ENCODE data around the gene MED16. TPM values are rescaled to one million over a fixed set of nuclear protein-coding genes. Genes with fewer than 3 reads are reported as not detected.

The MED16 gene
- total RNA-seq, 2 experiments from 2014 or later, result 25.8 to 30.1 TPM

- intact Hi-C loops (cut with DNase I, micrococcal nuclease), result loop anchor here (2.0 kb wide), 1 partner anchor 19 kb away; the partner anchor contains the start of genes MED16 (in 2 of the 2) and RNU6-9 (in 2 of the 2)
- POLR2A ChIA-PET, result interaction anchor here (1.1 to 3.1 kb wide), 4 partner anchors 10 to 46 kb away, joined by 3 to 11 read pairs (median 7); partner anchors contain the start of genes MED16 and RNU6-9
Measured at GRCh38 chr19:873561-874041, 19.4 kb downstream of the MED16 start.

GRCh38 chr19:873084-873483, 19.9 kb downstream of the MED16 start:
- CTCF ChIA-PET, result interaction anchor here (0.9 to 2.1 kb wide), 2 partner anchors 10 to 47 kb away, joined by 4 to 13 read pairs; no protein-coding TSS in a partner anchor
- intact Hi-C loops (cut with DNase I, micrococcal nuclease), result loop anchor here (2.0 kb wide), 1 partner anchor 20 kb away; the partner anchor contains the start of genes MED16 (in 2 of the 2) and RNU6-9 (in 2 of the 2)
- Histone ChIP-seq H3K27me3 (ENCODE audit: control insufficient read depth in 1 of 2, insufficient read depth in 2 of 2, low read length in 2 of 2) (no peaks in the 10 kb centered on the region), H3K4me3 (ENCODE audit: low read length) (no peak overlapping the region), H3K9me3 (ENCODE audit: control insufficient read depth in 1 of 2, insufficient read depth in 1 of 2, low read length in 2 of 2) (no peaks in the 10 kb centered on the region), H3K4me1 (ENCODE audit: insufficient read depth, low read length) (peaks cover 16% of the 10 kb centered on the region), H3K27ac (ENCODE audit: low read depth in 1 of 2, low read length in 2 of 2) (peak overlapping the region in 1 of 2 donors; percentile 7), H3K36me3 (ENCODE audit: insufficient read depth, low read length) (peaks cover 40% of the 10 kb centered on the region)
- no peaks in the 10 kb centered on the region for H3K9me3 Mint-ChIP-seq
- peak; percentile 90 for ATAC-seq (ENCODE audit: poor library complexity)
- H3K4me3 Mint-ChIP-seq, result peak overlapping the region; percentile 54
- peaks cover 34% of the 10 kb centered on the region for H3K36me3 Mint-ChIP-seq (ENCODE audit: low read depth)
- POLR2A ChIA-PET, result interaction anchor here (0.6 to 3.1 kb wide), 11 partner anchors 9 to 1604 kb away, joined by 3 to 11 read pairs (median 5); partner anchors contain the start of genes MED16, RNU6-9 and WDR18
- DNase-seq, result peak; percentile 72 to 92 (median 78)
- no peaks in the 10 kb centered on the region for H3K27me3 Mint-ChIP-seq
- H3K4me1 Mint-ChIP-seq (ENCODE audit: low read depth), result peaks cover 18% of the 10 kb centered on the region
- TF ChIP-seq, protein P1, sequence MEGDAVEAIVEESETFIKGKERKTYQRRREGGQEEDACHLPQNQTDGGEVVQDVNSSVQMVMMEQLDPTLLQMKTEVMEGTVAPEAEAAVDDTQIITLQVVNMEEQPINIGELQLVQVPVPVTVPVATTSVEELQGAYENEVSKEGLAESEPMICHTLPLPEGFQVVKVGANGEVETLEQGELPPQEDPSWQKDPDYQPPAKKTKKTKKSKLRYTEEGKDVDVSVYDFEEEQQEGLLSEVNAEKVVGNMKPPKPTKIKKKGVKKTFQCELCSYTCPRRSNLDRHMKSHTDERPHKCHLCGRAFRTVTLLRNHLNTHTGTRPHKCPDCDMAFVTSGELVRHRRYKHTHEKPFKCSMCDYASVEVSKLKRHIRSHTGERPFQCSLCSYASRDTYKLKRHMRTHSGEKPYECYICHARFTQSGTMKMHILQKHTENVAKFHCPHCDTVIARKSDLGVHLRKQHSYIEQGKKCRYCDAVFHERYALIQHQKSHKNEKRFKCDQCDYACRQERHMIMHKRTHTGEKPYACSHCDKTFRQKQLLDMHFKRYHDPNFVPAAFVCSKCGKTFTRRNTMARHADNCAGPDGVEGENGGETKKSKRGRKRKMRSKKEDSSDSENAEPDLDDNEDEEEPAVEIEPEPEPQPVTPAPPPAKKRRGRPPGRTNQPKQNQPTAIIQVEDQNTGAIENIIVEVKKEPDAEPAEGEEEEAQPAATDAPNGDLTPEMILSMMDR (IDR thresholded peaks at IDR 0.05), result no peak
- peak overlapping the region; percentile 94 for H3K27ac Mint-ChIP-seq

More at GRCh38 chr19:873561-874041, 19.4 kb downstream of the MED16 start:
- CTCF ChIA-PET, result interaction anchor here (0.9 to 2.1 kb wide), 3 partner anchors 10 to 46 kb away, joined by 4 to 13 read pairs (median 7); no protein-coding TSS in a partner anchor
- DNase-seq (peak in 1 of 14 experiments; percentile 54), ATAC-seq (ENCODE audit: poor library complexity) (no peak)
- TF ChIP-seq, protein P1 (IDR thresholded peaks at IDR 0.05), result no peak
- no peak overlapping the region for H3K4me3 Mint-ChIP-seq
- peak overlapping the region in 1 of 2 donors; percentile 7 for H3K27ac ChIP-seq (ENCODE audit: low read depth in 1 of 2, low read length in 2 of 2)
- peaks cover 29% of the 10 kb centered on the region for H3K36me3 Mint-ChIP-seq (ENCODE audit: low read depth)
- peaks cover 35% of the 10 kb centered on the region for H3K36me3 ChIP-seq (ENCODE audit: insufficient read depth, low read length)
- no peaks in the 10 kb centered on the region for H3K27me3 ChIP-seq (ENCODE audit: control insufficient read depth in 1 of 2, insufficient read depth in 2 of 2, low read length in 2 of 2)
- H3K9me3 ChIP-seq (ENCODE audit: control insufficient read depth in 1 of 2, insufficient read depth in 1 of 2, low read length in 2 of 2), result no peaks in the 10 kb centered on the region
- no peak overlapping the region for H3K4me3 ChIP-seq (ENCODE audit: low read length)
- H3K4me1 Mint-ChIP-seq (ENCODE audit: low read depth), result peaks cover 18% of the 10 kb centered on the region
- peaks cover 16% of the 10 kb centered on the region for H3K4me1 ChIP-seq (ENCODE audit: insufficient read depth, low read length)
- no peak overlapping the region for H3K27ac Mint-ChIP-seq
- no peaks in the 10 kb centered on the region for H3K9me3 Mint-ChIP-seq
- no peaks in the 10 kb centered on the region for H3K27me3 Mint-ChIP-seq

DNA sequence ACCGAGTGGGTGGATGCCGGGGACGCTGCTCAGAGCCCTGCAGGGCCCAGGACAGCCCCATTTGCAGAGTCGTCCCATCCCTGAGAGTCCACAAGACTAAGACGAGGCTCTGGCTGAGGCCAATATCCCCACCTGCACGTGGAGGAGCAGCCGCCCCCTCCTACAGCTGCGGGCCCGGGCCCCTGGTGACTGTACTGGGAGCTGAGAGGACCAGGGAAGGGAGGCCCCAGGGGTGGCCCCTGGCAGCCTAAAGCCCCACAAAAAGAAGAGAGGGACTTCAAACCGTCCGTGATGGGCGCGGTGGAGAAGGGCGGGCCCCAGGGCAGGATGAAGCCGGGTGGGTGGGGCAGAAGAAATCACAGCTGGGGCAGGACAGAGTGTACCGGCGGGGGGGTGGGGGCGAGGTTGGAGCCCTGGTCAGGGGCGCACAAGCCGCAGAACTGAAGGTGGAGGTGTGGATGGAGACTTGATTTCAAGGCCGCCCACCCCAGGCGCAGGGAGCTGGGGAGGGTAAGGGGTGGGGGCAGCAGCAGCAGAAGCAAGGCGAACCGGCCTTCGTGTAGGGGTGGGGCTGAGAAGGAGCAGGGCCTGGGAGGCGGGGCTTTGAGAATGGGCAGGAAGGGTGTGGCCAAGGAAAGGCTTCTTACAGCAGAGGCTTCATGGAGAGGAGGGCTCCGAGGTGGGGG, 20.6 kb downstream of the MED16 start:
- Mint-ChIP-seq H3K27me3 (no peaks in the 10 kb centered on the region), H3K4me3 (peak overlapping the region; percentile 89), H3K4me1 (ENCODE audit: low read depth) (peaks cover 18% of the 10 kb centered on the region), H3K9me3 (no peaks in the 10 kb centered on the region), H3K27ac (peak overlapping the region; percentile 94), H3K36me3 (ENCODE audit: low read depth) (peaks cover 39% of the 10 kb centered on the region)
- POLR2A ChIA-PET, result interaction anchor here (0.6 to 3.1 kb wide), 10 partner anchors 8 to 1604 kb away, joined by 3 to 11 read pairs (median 5); partner anchors contain the start of genes MED16, RNU6-9 and WDR18
- Histone ChIP-seq H3K27me3 (ENCODE audit: control insufficient read depth in 1 of 2, insufficient read depth in 2 of 2, low read length in 2 of 2) (no peaks in the 10 kb centered on the region), H3K9me3 (ENCODE audit: control insufficient read depth in 1 of 2, insufficient read depth in 1 of 2, low read length in 2 of 2) (no peaks in the 10 kb centered on the region), H3K36me3 (ENCODE audit: insufficient read depth, low read length) (peaks cover 46% of the 10 kb centered on the region), H3K4me1 (ENCODE audit: insufficient read depth, low read length) (peaks cover 16% of the 10 kb centered on the region), H3K27ac (ENCODE audit: low read depth in 1 of 2, low read length in 2 of 2) (peak overlapping the region; percentile 41 to 62), H3K4me3 (ENCODE audit: low read length) (peak overlapping the region; percentile 58)
- DNase-seq (peak; percentile 72 to 93 (median 80)), ATAC-seq (ENCODE audit: poor library complexity) (peak; percentile 82)
- TF ChIP-seq, protein P1 (IDR thresholded peaks at IDR 0.05), result no peak
- CTCF ChIA-PET, result interaction anchor here (2.1 kb wide), 1 partner anchor 9 kb away, joined by 13 read pairs; no protein-coding TSS in a partner anchor
- intact Hi-C loops (cut with DNase I, micrococcal nuclease), result loop anchor here (2.0 kb wide), 1 partner anchor 20 kb away; the partner anchor contains the start of genes MED16 (in 2 of the 2) and RNU6-9 (in 2 of the 2)

Measured in CD4-positive, alpha-beta T cell (primary cell).